Duodenal mucosa (tissue), 2 donors: Measurements from ENCODE around the gene PDXK.
A peak's percentile ranks its signal among the peaks of the same experiment; 100 is the strongest.

ENCODE experiments used
- H3K27ac ChIP-seq: one replicate; pipeline ENCODE4 v1.7.0; 2013; ENCODE audit warnings: low read depth, low read length
- H3K27me3 ChIP-seq, 2 donors: one replicate each; pipeline ENCODE4 v1.7.0; 2013; ENCODE audit warnings: low read length in 2 of 2, control low read depth in 1 of 2; ENCODE audit not compliant: insufficient read depth in 2 of 2, control insufficient read depth in 1 of 2
- H3K36me3 ChIP-seq, 2 donors: one replicate each; pipeline ENCODE4 v1.7.0; 2013; ENCODE audit warnings: low read length in 2 of 2, control low read depth in 1 of 2; ENCODE audit not compliant: insufficient read depth in 2 of 2, control insufficient read depth in 1 of 2
- H3K4me1 ChIP-seq, 2 donors: one replicate each; pipeline ENCODE4 v1.7.0; 2013; ENCODE audit warnings: low read length in 2 of 2, control low read depth in 1 of 2; ENCODE audit not compliant: insufficient read depth in 2 of 2, control insufficient read depth in 1 of 2
- H3K4me3 ChIP-seq, 2 donors: one replicate each; pipeline ENCODE4 v1.7.0; 2013; ENCODE audit warnings: low read length in 2 of 2, low read depth in 1 of 2
- H3K9ac ChIP-seq, 2 donors: one replicate each; pipeline ENCODE4 v1.7.0; 2013; ENCODE audit warnings: low read length in 2 of 2, low read depth in 1 of 2
- H3K9me3 ChIP-seq, 2 donors: one replicate each; pipeline ENCODE4 v1.7.0; 2013; ENCODE audit warnings: low read length in 2 of 2, control low read depth in 1 of 2; ENCODE audit not compliant: control insufficient read depth in 1 of 2

PDXK gene

DNA sequence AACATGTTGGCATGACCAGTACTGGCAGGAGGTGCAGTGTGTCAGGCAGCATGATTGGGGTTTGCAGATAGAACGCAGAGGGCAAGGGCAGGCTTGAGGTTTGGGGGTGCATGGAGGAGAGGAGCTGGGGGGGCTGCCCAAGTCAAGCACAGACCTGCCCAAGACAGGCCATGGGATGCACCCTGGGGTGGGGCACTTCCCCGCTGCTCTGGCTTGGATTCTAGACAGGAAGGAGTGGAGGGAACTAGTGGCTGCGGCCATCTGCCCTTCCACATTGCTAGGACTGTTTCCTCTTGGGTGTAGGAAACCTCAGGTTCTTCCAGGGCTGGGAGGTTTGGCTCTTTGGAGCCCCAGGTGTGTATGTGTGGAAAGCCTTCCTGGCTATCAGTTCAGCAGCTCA is 3.0 kb downstream of the PDXK start:
- H3K9me3 ChIP-seq = no peaks in the 10 kb centered on the region
- H3K27ac ChIP-seq = no peak overlapping the region
- peak overlapping the region in 1 of 2 donors; percentile 94 for H3K4me3 ChIP-seq
- peaks cover 43 to 50% of the 10 kb centered on the region in 2 donors for H3K4me1 ChIP-seq
- peaks cover 4 to 13% of the 10 kb centered on the region in 2 donors for H3K36me3 ChIP-seq
- H3K27me3 ChIP-seq = no peaks in the 10 kb centered on the region
- H3K9ac ChIP-seq = peak overlapping the region in 1 of 2 donors; percentile 2

GRCh38 chr21:43723648-43724047 is 4.7 kb downstream of the PDXK start:
- no peak overlapping the region for H3K27ac ChIP-seq
- peaks cover 53 to 56% of the 10 kb centered on the region in 2 donors for H3K4me1 ChIP-seq
- H3K9me3 ChIP-seq = no peaks in the 10 kb centered on the region
- H3K4me3 ChIP-seq = no peak overlapping the region
- H3K27me3 ChIP-seq = no peaks in the 10 kb centered on the region
- H3K36me3 ChIP-seq = peaks cover 4 to 13% of the 10 kb centered on the region in 2 donors
- no peak overlapping the region for H3K9ac ChIP-seq

- peaks cover 48 to 61% of the 10 kb centered on the region in 2 donors for H3K4me1 ChIP-seq
- no peaks in the 10 kb centered on the region for H3K27me3 ChIP-seq
- H3K9me3 ChIP-seq = no peaks in the 10 kb centered on the region
- peak overlapping the region; percentile 73 for H3K27ac ChIP-seq
- H3K9ac ChIP-seq = peak overlapping the region in 1 of 2 donors; percentile 54
- H3K4me3 ChIP-seq = peak overlapping the region in 1 of 2 donors; percentile 46
- H3K36me3 ChIP-seq = peaks cover 4 to 13% of the 10 kb centered on the region in 2 donors
These were observed 8.0 kb downstream of the PDXK start for GRCh38 chr21:43726686-43727518.

GRCh38 chr21:43727519-43728153 is 8.7 kb downstream of the PDXK start:
- no peaks in the 10 kb centered on the region for H3K9me3 ChIP-seq
- H3K9ac ChIP-seq = peak overlapping the region; percentile 54 to 63
- H3K4me1 ChIP-seq = peaks cover 47 to 63% of the 10 kb centered on the region in 2 donors
- peak overlapping the region; percentile 46 to 64 for H3K4me3 ChIP-seq
- H3K36me3 ChIP-seq = peaks cover 4 to 13% of the 10 kb centered on the region in 2 donors
- no peaks in the 10 kb centered on the region for H3K27me3 ChIP-seq
- H3K27ac ChIP-seq = peak overlapping the region; percentile 73

GRCh38 chr21:43728154-43728466 is 9.2 kb downstream of the PDXK start:
- no peaks in the 10 kb centered on the region for H3K9me3 ChIP-seq
- H3K36me3 ChIP-seq = peaks cover 4 to 13% of the 10 kb centered on the region in 2 donors
- peak overlapping the region; percentile 73 for H3K27ac ChIP-seq
- H3K27me3 ChIP-seq = no peaks in the 10 kb centered on the region
- peak overlapping the region; percentile 46 to 64 for H3K4me3 ChIP-seq
- H3K9ac ChIP-seq = peak overlapping the region; percentile 54 to 63
- H3K4me1 ChIP-seq = peaks cover 49 to 65% of the 10 kb centered on the region in 2 donors

- Histone ChIP-seq H3K9ac (peak overlapping the region; percentile 55 to 63), H3K27ac (peak overlapping the region; percentile 73), H3K27me3 (no peaks in the 10 kb centered on the region)
These were observed 9.8 kb downstream of the PDXK start for GRCh38 chr21:43728467-43729390.

DNA sequence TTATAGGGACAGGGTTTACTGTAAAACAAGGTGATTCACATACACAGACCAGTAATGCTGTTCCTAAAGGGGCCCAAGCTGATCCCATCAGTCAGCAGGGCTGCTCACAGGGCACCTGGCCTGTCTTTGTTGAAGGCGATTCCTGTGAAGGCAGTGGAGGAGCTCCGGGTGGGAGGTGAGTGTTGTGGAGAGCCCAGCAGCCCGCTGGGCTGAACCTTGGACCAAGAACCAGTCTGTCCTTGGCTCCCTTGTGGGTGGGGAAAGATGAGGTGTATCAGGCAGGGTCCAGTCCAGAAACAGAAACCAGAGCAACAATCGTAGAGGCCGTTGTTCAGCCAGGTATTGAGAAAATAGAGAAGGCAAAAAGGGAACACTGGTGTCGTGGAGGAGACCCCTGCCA is 12.5 kb downstream of the PDXK start:
- Histone ChIP-seq H3K36me3 (peaks cover 0 to 9% of the 10 kb centered on the region in 2 donors), H3K9me3 (no peaks in the 10 kb centered on the region), H3K4me1 (peaks cover 56 to 78% of the 10 kb centered on the region in 2 donors), H3K4me3 (peak overlapping the region; percentile 48 to 59), H3K9ac (peak overlapping the region; percentile 50 to 69), H3K27ac (peak overlapping the region; percentile 78), H3K27me3 (no peaks in the 10 kb centered on the region)

More at GRCh38 chr21:43728467-43729390, 9.8 kb downstream of the PDXK start:
- H3K36me3 ChIP-seq = peaks cover 1 to 7% of the 10 kb centered on the region in 2 donors
- peak overlapping the region; percentile 46 to 64 for H3K4me3 ChIP-seq
- H3K9me3 ChIP-seq = no peaks in the 10 kb centered on the region
- H3K4me1 ChIP-seq = peaks cover 55 to 71% of the 10 kb centered on the region in 2 donors

DNA sequence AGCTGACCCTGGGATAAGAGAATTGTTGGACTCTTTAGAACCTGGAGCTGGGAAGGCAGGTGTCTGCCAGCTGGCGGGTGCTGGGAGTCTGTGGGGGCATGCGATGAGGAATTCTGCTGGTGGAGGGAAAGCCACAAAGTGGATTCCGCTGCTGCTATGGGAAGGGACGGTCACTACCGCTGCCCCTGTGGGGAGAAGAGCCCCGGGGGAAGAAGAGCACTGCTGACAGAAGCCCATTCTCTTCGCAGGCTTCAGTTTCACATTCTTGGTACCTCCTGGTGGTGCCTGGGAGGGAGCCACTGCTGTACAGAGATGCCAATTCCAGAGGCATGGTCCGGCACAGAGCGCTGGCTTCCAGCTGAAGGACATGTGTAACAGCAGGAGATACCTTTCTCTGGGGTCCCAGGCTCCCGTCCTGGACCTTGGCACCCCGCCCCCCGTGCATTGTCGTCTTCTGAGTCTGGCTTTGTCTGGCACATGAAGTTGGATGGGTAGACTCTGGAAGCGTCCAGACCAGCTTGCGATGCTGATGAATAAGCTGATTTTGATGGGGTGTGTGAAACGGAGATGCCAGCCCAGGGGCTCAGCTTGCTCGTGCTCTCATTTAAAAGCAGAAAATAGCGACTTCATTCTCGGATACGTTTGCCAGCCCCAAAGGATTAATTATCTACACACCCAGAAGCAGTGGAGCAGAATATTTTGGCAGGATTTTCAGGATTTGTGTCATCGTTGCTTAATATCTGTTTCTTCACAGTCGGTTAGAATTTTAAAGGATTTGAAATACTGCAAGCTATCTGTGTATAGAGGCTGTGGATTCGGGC is 13.2 kb downstream of the PDXK start:
- Histone ChIP-seq H3K27me3 (no peaks in the 10 kb centered on the region), H3K9ac (peak overlapping the region; percentile 50 to 69), H3K36me3 (peaks cover 0 to 13% of the 10 kb centered on the region in 2 donors), H3K4me3 (peak overlapping the region; percentile 48 to 59), H3K27ac (peak overlapping the region; percentile 78), H3K9me3 (no peaks in the 10 kb centered on the region), H3K4me1 (peaks cover 51 to 72% of the 10 kb centered on the region in 2 donors)

GRCh38 chr21:43733060-43733459 is 14.1 kb downstream of the PDXK start:
- Histone ChIP-seq H3K4me1 (peaks cover 44 to 67% of the 10 kb centered on the region in 2 donors), H3K36me3 (peaks cover 5 to 17% of the 10 kb centered on the region in 2 donors), H3K9ac (peak overlapping the region; percentile 59 to 64), H3K27me3 (no peaks in the 10 kb centered on the region), H3K9me3 (no peaks in the 10 kb centered on the region), H3K4me3 (peak overlapping the region; percentile 29 to 32), H3K27ac (no peak overlapping the region)
